Measurements from ENCODE around the gene ZPR1. TPM values are rescaled to one million over a fixed set of nuclear protein-coding genes. Genes with fewer than 3 reads are reported as not detected.
"Not testable (repeated sequence)": the region's sequence is repeated elsewhere in the genome, so short reads cannot be mapped to it uniquely, and the experiment has no call there.

ZPR1 gene
- total and polyA plus RNA-seq, 2 experiments from 2014 or later, result 30.8 to 76.8 TPM

GRCh38 chr11:116771935-116772334 is 15.9 kb downstream of the ZPR1 start:
- Histone ChIP-seq H3K27me3 (replicated peaks; ENCODE audit: insufficient read depth) (no peaks in the 10 kb centered on the region), H4K20me1 (ENCODE audit: insufficient read depth) (no peaks in the 10 kb centered on the region), H3K9ac (peak overlapping the region; percentile 85), H3K4me3 (peak overlapping the region; percentile 89), H3K27ac (peak overlapping the region; percentile 75), H3K4me2 (ENCODE audit: unreplicated experiment) (peak overlapping the region; percentile 92), H3K36me3 (ENCODE audit: low read depth) (peaks cover 4% of the 10 kb centered on the region; the same call in 1 of the 2 replicates), H3K4me1 (ENCODE audit: insufficient read depth) (peaks cover 18% of the 10 kb centered on the region), H3K9me2 (ENCODE audit: insufficient read depth) (no peaks in the 10 kb centered on the region), H2AFZ (peak overlapping the region; percentile 83), H3F3A (ENCODE audit: insufficient read depth) (peaks cover 23% of the 10 kb centered on the region), H3K9me3 (ENCODE audit: low read depth) (no peaks in the 10 kb centered on the region), H3K79me2 (ENCODE audit: insufficient read depth) (peaks cover 42% of the 10 kb centered on the region)
- DNase-seq, result no peak
- WGBS, 2 experiments (ENCODE audit: low coverage in 1 of 2, low lambda C conversion rate in 2 of 2, missing lambda C conversion rate in 2 of 2), result 27 to 30% methylated on average over 2 of the region's 2 CpGs
- in situ Hi-C loops (cut with MboI), result no loop called here
- TF ChIP-seq EZH2 (IDR thresholded peaks at IDR 0.05; ENCODE audit: insufficient read depth, poor library complexity, severe bottlenecking) (no peak), EZH2phosphoT487 (IDR thresholded peaks at IDR 0.05; ENCODE audit: insufficient read depth, low read depth) (no peak)

- WGBS, 2 experiments (ENCODE audit: low coverage in 1 of 2, low lambda C conversion rate in 2 of 2, missing lambda C conversion rate in 2 of 2), result 78 to 79% methylated on average over 2 of the region's 2 CpGs
- no peak overlapping the region for H2AFZ ChIP-seq
- in situ Hi-C loops (cut with MboI), result no loop called here
- no peak overlapping the region for H3K27ac ChIP-seq
- H3F3A ChIP-seq (ENCODE audit: insufficient read depth), result no peaks in the 10 kb centered on the region
- H4K20me1 ChIP-seq (ENCODE audit: insufficient read depth), result no peaks in the 10 kb centered on the region
- no peak overlapping the region for H3K9ac ChIP-seq
- H3K9me2 ChIP-seq (ENCODE audit: insufficient read depth), result no peaks in the 10 kb centered on the region
- H3K4me3 ChIP-seq, result no peak overlapping the region
- TF ChIP-seq EZH2 (IDR thresholded peaks at IDR 0.05; ENCODE audit: insufficient read depth, poor library complexity, severe bottlenecking) (no peak), EZH2phosphoT487 (IDR thresholded peaks at IDR 0.05; ENCODE audit: insufficient read depth, low read depth) (no peak)
- no peaks in the 10 kb centered on the region for H3K27me3 ChIP-seq (replicated peaks; ENCODE audit: insufficient read depth)
- H3K4me2 ChIP-seq (ENCODE audit: unreplicated experiment), result no peak overlapping the region
- no peaks in the 10 kb centered on the region for H3K9me3 ChIP-seq (ENCODE audit: low read depth)
- H3K79me2 ChIP-seq (ENCODE audit: insufficient read depth), result no peaks in the 10 kb centered on the region
- H3K4me1 ChIP-seq (ENCODE audit: insufficient read depth), result no peaks in the 10 kb centered on the region
- peaks cover 43% of the 10 kb centered on the region; the same call in 1 of the 2 replicates for H3K36me3 ChIP-seq (ENCODE audit: low read depth)
- DNase-seq, result no peak
Measured at GRCh38 chr11:116762132-116762531, 25.7 kb downstream of the ZPR1 start.

GRCh38 chr11:116756044-116756443 is 31.8 kb downstream of the ZPR1 start:
- H3K4me2 ChIP-seq (ENCODE audit: unreplicated experiment); DNase-seq; H3K4me3 ChIP-seq; H4K20me1 ChIP-seq (ENCODE audit: insufficient read depth); H3K27me3 ChIP-seq (replicated peaks; ENCODE audit: insufficient read depth); H2AFZ ChIP-seq; H3K27ac ChIP-seq; H3K9me3 ChIP-seq (ENCODE audit: low read depth); H3F3A ChIP-seq (ENCODE audit: insufficient read depth); H3K9ac ChIP-seq; H3K9me2 ChIP-seq (ENCODE audit: insufficient read depth); H3K79me2 ChIP-seq (ENCODE audit: insufficient read depth); H3K4me1 ChIP-seq (ENCODE audit: insufficient read depth); in situ Hi-C loops (cut with MboI): not testable (repeated sequence)
- H3K36me3 ChIP-seq (ENCODE audit: low read depth), result peaks cover 35% of the 10 kb centered on the region
- WGBS, 2 experiments (ENCODE audit: low coverage in 1 of 2, low lambda C conversion rate in 2 of 2, missing lambda C conversion rate in 2 of 2), result 96% methylated on average over 8 of the region's 8 CpGs

- Histone ChIP-seq H2AFZ (no peak overlapping the region), H3K9ac (no peak overlapping the region), H3K27me3 (replicated peaks; ENCODE audit: insufficient read depth) (no peaks in the 10 kb centered on the region), H3K9me2 (ENCODE audit: insufficient read depth) (no peaks in the 10 kb centered on the region), H3K36me3 (ENCODE audit: low read depth) (peaks cover 13% of the 10 kb centered on the region), H3K27ac (no peak overlapping the region), H3K79me2 (ENCODE audit: insufficient read depth) (no peaks in the 10 kb centered on the region), H3K4me1 (ENCODE audit: insufficient read depth) (no peaks in the 10 kb centered on the region), H3K4me3 (no peak overlapping the region), H3K4me2 (ENCODE audit: unreplicated experiment) (no peak overlapping the region), H3F3A (ENCODE audit: insufficient read depth) (no peaks in the 10 kb centered on the region; the same call in 1 of the 2 replicates), H4K20me1 (ENCODE audit: insufficient read depth) (no peaks in the 10 kb centered on the region), H3K9me3 (ENCODE audit: low read depth) (no peaks in the 10 kb centered on the region)
- 98 to 100% methylated on average over 2 of the region's 2 CpGs for WGBS, 2 experiments (ENCODE audit: low coverage in 1 of 2, low lambda C conversion rate in 2 of 2, missing lambda C conversion rate in 2 of 2)
- DNase-seq, result no peak
- no peak for TF ChIP-seq EZH2 (IDR thresholded peaks at IDR 0.05; ENCODE audit: insufficient read depth, poor library complexity, severe bottlenecking)
- TF ChIP-seq EZH2phosphoT487 (IDR thresholded peaks at IDR 0.05; ENCODE audit: insufficient read depth, low read depth), result no peak
- in situ Hi-C loops (cut with MboI), result no loop called here
Measured at GRCh38 chr11:116750070-116750718, 37.6 kb downstream of the ZPR1 start.
